Mucosa of descending colon (tissue), 3 donors: ENCODE data around the gene EIF2S1. TPM values are rescaled to one million over a fixed set of nuclear protein-coding genes. Genes with fewer than 3 reads are reported as not detected.
A peak's percentile ranks its signal among the peaks of the same experiment; 100 is the strongest.
"Not testable (repeated sequence)": the region's sequence is repeated elsewhere in the genome, so short reads cannot be mapped to it uniquely, and the experiment has no call there.

Source experiments
- ATAC-seq: fragments of 200-7000 bp; cut with Tn5 transposase; one replicate; pipeline ENCODE4 v1.9.1; 2020; ENCODE audit warnings: mild to moderate bottlenecking, moderate library complexity
- DNase-seq, 3 donors: peaks; one replicate each; pipeline ENCODE4 v3.0.0-alpha.2; 2020
- H3K36me3 ChIP-seq: fragments of 200-600 bp; one replicate; pipeline ENCODE4 v1.8.0; 2021; ENCODE audit warnings: low read depth, mild to moderate bottlenecking
- H3K4me1 ChIP-seq: fragments of 200-600 bp; one replicate; pipeline ENCODE4 v1.8.0; 2021; ENCODE audit warnings: low read depth, mild to moderate bottlenecking
- H3K4me3 ChIP-seq: fragments of 200-600 bp; one replicate; pipeline ENCODE4 v1.8.0; 2021; ENCODE audit warnings: mild to moderate bottlenecking
- H3K9me3 ChIP-seq: fragments of 200-600 bp; one replicate; pipeline ENCODE4 v1.8.0; 2021; ENCODE audit warnings: mild to moderate bottlenecking
- CTCF ChIP-seq: fragments of 200-600 bp; IDR thresholded peaks from one replicate; pipeline ENCODE4 v1.8.0; 2022; ENCODE audit warnings: antibody characterized with exemption, mild to moderate bottlenecking
- intact Hi-C, 2 donors: fragments of 100-400 bp; cut with DNase I in 1 of 2; cut with micrococcal nuclease in 1 of 2; formaldehyde crosslinking; loops; one replicate each; pipeline versions ENCODE4 v1.11.0 to v1.11.1; 2022; cut with DNase I, micrococcal nuclease
- total RNA-seq, 3 donors: library from RNA; stranded (reverse); fragmentation: NEBNext Ultra II Directional in 2 of 3; extraction: Animal tissue kit (Norgen Biotek cat#: 25700) in 2 of 3; gene quantifications; one replicate each; pipeline versions ENCODE4 v1.2.1 to v1.2.4, GENCODE V29; 2021 to 2023
- donor health status: DM: no; HTN: no; CAD: no; lungs with moderate emphysema.
- donor health status: DM: no; HTN: no; CAD: no.
- donor health status: DM: no; HTN: yes; CAD: no.

EIF2S1 gene
- total RNA-seq, 3 donors from 2014 or later: 35.7 to 111 (median 65.8) TPM

- no peak for ATAC-seq
- no peaks in the 10 kb centered on the region for H3K36me3 ChIP-seq
- TF ChIP-seq CTCF: no peak
- H3K9me3 ChIP-seq: no peaks in the 10 kb centered on the region
- DNase-seq: no peak
- no peak overlapping the region for H3K4me3 ChIP-seq
- peaks cover 19% of the 10 kb centered on the region for H3K4me1 ChIP-seq
- intact Hi-C loops: no loop called here
Measured at GRCh38 chr14:67413806-67414769, 54.0 kb downstream of the EIF2S1 start.

GRCh38 chr14:67415610-67416009 lies 55.5 kb downstream of the EIF2S1 start:
- ATAC-seq, H3K9me3 ChIP-seq, H3K4me3 ChIP-seq, intact Hi-C loops, DNase-seq, H3K36me3 ChIP-seq: not testable (repeated sequence)
- peaks cover 27% of the 10 kb centered on the region for H3K4me1 ChIP-seq

GRCh38 chr14:67416085-67416484 lies 56.0 kb downstream of the EIF2S1 start:
- Histone ChIP-seq H3K4me3 (no peak overlapping the region), H3K36me3 (no peaks in the 10 kb centered on the region), H3K4me1 (peaks cover 26% of the 10 kb centered on the region), H3K9me3 (no peaks in the 10 kb centered on the region)
- TF ChIP-seq CTCF: no peak
- DNase-seq (no peak), ATAC-seq (no peak)
- intact Hi-C loops: no loop called here

- Histone ChIP-seq H3K9me3 (no peaks in the 10 kb centered on the region), H3K36me3 (no peaks in the 10 kb centered on the region), H3K4me3 (no peak overlapping the region), H3K4me1 (peaks cover 23% of the 10 kb centered on the region)
- ATAC-seq: no peak
- intact Hi-C loops: no loop called here
- no peak for DNase-seq
- no peak for TF ChIP-seq CTCF
Measured at GRCh38 chr14:67416810-67417209, 56.7 kb downstream of the EIF2S1 start.

GRCh38 chr14:67417633-67418032 lies 57.5 kb downstream of the EIF2S1 start:
- DNase-seq (no peak), ATAC-seq (no peak)
- H3K36me3 ChIP-seq: no peaks in the 10 kb centered on the region
- intact Hi-C loops: no loop called here
- H3K4me3 ChIP-seq: no peak overlapping the region
- TF ChIP-seq CTCF: no peak
- H3K9me3 ChIP-seq: no peaks in the 10 kb centered on the region
- peaks cover 16% of the 10 kb centered on the region for H3K4me1 ChIP-seq

GRCh38 chr14:67418401-67419191 lies 58.5 kb downstream of the EIF2S1 start:
- peak; percentile 96 for ATAC-seq
- peak; percentile 69 to 78 (median 77) for DNase-seq
- intact Hi-C loops: no loop called here
- Histone ChIP-seq H3K4me3 (no peak overlapping the region), H3K36me3 (no peaks in the 10 kb centered on the region), H3K4me1 (peaks cover 15% of the 10 kb centered on the region), H3K9me3 (no peaks in the 10 kb centered on the region)
- no peak for TF ChIP-seq CTCF
